ENCODE data around the gene WTIP. TPM values are rescaled to one million over a fixed set of nuclear protein-coding genes. Genes with fewer than 3 reads are reported as not detected.

The WTIP gene
- total and polyA plus RNA-seq, 5 donors = 8.2 to 20.1 (median 17.2) TPM

GRCh38 chr19:34534206-34534605 lies 52.6 kb downstream of the WTIP start:
- DNase-seq (no peak), ATAC-seq (no peak)
- H3K4me3 ChIP-seq (ENCODE audit: low read length) = no peak overlapping the region
- H3K27me3 ChIP-seq (ENCODE audit: control insufficient read depth, insufficient read depth) = no peaks in the 10 kb centered on the region
- H3K27ac ChIP-seq (ENCODE audit: low read length) = no peak overlapping the region
- no peaks in the 10 kb centered on the region for H3K4me1 ChIP-seq (ENCODE audit: control insufficient read depth, insufficient read depth, low read length)
- H3K9me3 ChIP-seq (ENCODE audit: control insufficient read depth, low read length) = no peaks in the 10 kb centered on the region
- intact Hi-C loops (cut with DNase I) = no loop called here

GRCh38 chr19:34539396-34539795 lies 57.8 kb downstream of the WTIP start:
- Histone ChIP-seq H3K4me1 (ENCODE audit: control insufficient read depth, insufficient read depth, low read length) (no peaks in the 10 kb centered on the region), H3K4me3 (ENCODE audit: low read length) (no peak overlapping the region), H3K27me3 (ENCODE audit: control insufficient read depth, insufficient read depth) (no peaks in the 10 kb centered on the region), H3K9me3 (ENCODE audit: control insufficient read depth, low read length) (no peaks in the 10 kb centered on the region), H3K27ac (ENCODE audit: low read length) (no peak overlapping the region)
- intact Hi-C loops (cut with DNase I) = loop anchor here in 1 of 4 donors (5.0 kb wide), 1 partner anchor 208 kb away; no protein-coding TSS in a partner anchor
- ATAC-seq = no peak
- DNase-seq = no peak
- WGBS = 64% methylated on average over 2 of the region's 2 CpGs

- WGBS = 67% methylated on average over 3 of the region's 3 CpGs
- intact Hi-C loops (cut with DNase I) = no loop called here
- H3K27me3 ChIP-seq (ENCODE audit: control insufficient read depth, insufficient read depth) = no peaks in the 10 kb centered on the region
- H3K4me1 ChIP-seq (ENCODE audit: control insufficient read depth, insufficient read depth, low read length) = no peaks in the 10 kb centered on the region
- ATAC-seq (no peak), DNase-seq (no peak)
- H3K9me3 ChIP-seq (ENCODE audit: control insufficient read depth, low read length) = no peaks in the 10 kb centered on the region
- no peak overlapping the region for H3K4me3 ChIP-seq (ENCODE audit: low read length)
- no peak overlapping the region for H3K27ac ChIP-seq (ENCODE audit: low read length)
Measured at GRCh38 chr19:34540811-34541557, 59.4 kb downstream of the WTIP start.

- no peaks in the 10 kb centered on the region for H3K9me3 ChIP-seq (ENCODE audit: control insufficient read depth, low read length)
- H3K4me1 ChIP-seq (ENCODE audit: control insufficient read depth, insufficient read depth, low read length) = no peaks in the 10 kb centered on the region
- DNase-seq (no peak), ATAC-seq (no peak)
- 68% methylated on average over 2 of the region's 2 CpGs for WGBS
- intact Hi-C loops (cut with DNase I) = loop anchor here in 2 of 4 donors (10.0 kb wide), 2 partner anchors 115 to 165 kb away; no protein-coding TSS in a partner anchor
- H3K27ac ChIP-seq (ENCODE audit: low read length) = no peak overlapping the region
- H3K27me3 ChIP-seq (ENCODE audit: control insufficient read depth, insufficient read depth) = no peaks in the 10 kb centered on the region
- no peak overlapping the region for H3K4me3 ChIP-seq (ENCODE audit: low read length)
Measured at GRCh38 chr19:34549833-34550232, 68.3 kb downstream of the WTIP start.

- no peaks in the 10 kb centered on the region for H3K27me3 ChIP-seq (ENCODE audit: control insufficient read depth, insufficient read depth)
- no peaks in the 10 kb centered on the region for H3K9me3 ChIP-seq (ENCODE audit: control insufficient read depth, low read length)
- H3K4me1 ChIP-seq (ENCODE audit: control insufficient read depth, insufficient read depth, low read length) = peaks cover 1% of the 10 kb centered on the region
- intact Hi-C loops (cut with DNase I) = loop anchor here in 2 of 4 donors (10.0 kb wide), 2 partner anchors 109 to 159 kb away; no protein-coding TSS in a partner anchor
- no peak overlapping the region for H3K4me3 ChIP-seq (ENCODE audit: low read length)
- ATAC-seq = no peak
- WGBS = 72% methylated on average over 6 of the region's 6 CpGs
- H3K27ac ChIP-seq (ENCODE audit: low read length) = no peak overlapping the region
- no peak for DNase-seq
Measured at GRCh38 chr19:34555447-34555846, 73.9 kb downstream of the WTIP start.

- H3K27me3 ChIP-seq (ENCODE audit: control insufficient read depth, insufficient read depth) = no peaks in the 10 kb centered on the region
- intact Hi-C loops (cut with DNase I) = loop anchor here in 2 of 4 donors (10.0 kb wide), 2 partner anchors 108 to 158 kb away; no protein-coding TSS in a partner anchor
- ATAC-seq (peak; percentile 76 to 77), DNase-seq (peak; percentile 52 to 76 (median 70))
- WGBS = under 1% methylated on average over 3 of the region's 3 CpGs
- no peak overlapping the region for H3K4me3 ChIP-seq (ENCODE audit: low read length)
- no peak overlapping the region for H3K27ac ChIP-seq (ENCODE audit: low read length)
- H3K4me1 ChIP-seq (ENCODE audit: control insufficient read depth, insufficient read depth, low read length) = peaks cover 1% of the 10 kb centered on the region
- no peaks in the 10 kb centered on the region for H3K9me3 ChIP-seq (ENCODE audit: control insufficient read depth, low read length)
Measured at GRCh38 chr19:34556488-34556887, 74.9 kb downstream of the WTIP start.

- H3K27ac ChIP-seq (ENCODE audit: low read length) = no peak overlapping the region
- no peaks in the 10 kb centered on the region for H3K27me3 ChIP-seq (ENCODE audit: control insufficient read depth, insufficient read depth)
- DNase-seq (peak in 1 of 3 donors; percentile 62), ATAC-seq (peak; percentile 38 to 39)
- 70% methylated on average over 12 of the region's 12 CpGs for WGBS
- no peaks in the 10 kb centered on the region for H3K9me3 ChIP-seq (ENCODE audit: control insufficient read depth, low read length)
- intact Hi-C loops (cut with DNase I) = loop anchor here in 2 of 4 donors (10.0 kb wide), 2 partner anchors 106 to 156 kb away; no protein-coding TSS in a partner anchor
- no peak overlapping the region for H3K4me3 ChIP-seq (ENCODE audit: low read length)
- H3K4me1 ChIP-seq (ENCODE audit: control insufficient read depth, insufficient read depth, low read length) = peaks cover 1% of the 10 kb centered on the region
Measured at GRCh38 chr19:34559045-34559444, 77.5 kb downstream of the WTIP start.

- DNase-seq (no peak), ATAC-seq (peak; percentile 51 to 54)
- intact Hi-C loops (cut with DNase I) = no loop called here
- no peak overlapping the region for H3K27ac ChIP-seq (ENCODE audit: low read length)
- H3K9me3 ChIP-seq (ENCODE audit: control insufficient read depth, low read length) = no peaks in the 10 kb centered on the region
- 29% methylated on average over 6 of the region's 6 CpGs for WGBS
- H3K4me1 ChIP-seq (ENCODE audit: control insufficient read depth, insufficient read depth, low read length) = peaks cover 1% of the 10 kb centered on the region
- H3K4me3 ChIP-seq (ENCODE audit: low read length) = no peak overlapping the region
- no peaks in the 10 kb centered on the region for H3K27me3 ChIP-seq (ENCODE audit: control insufficient read depth, insufficient read depth)
Measured at GRCh38 chr19:34560229-34560628, 78.7 kb downstream of the WTIP start.

Other genes with a start within 250 kb of the WTIP start
- gene GARRE1, start 227.2 kb upstream of the WTIP start, total RNA-seq = 10 to 100 TPM; 21.1 to 22.7 (median 22.2) TPM
- 10.6 TPM for gene GARRE1, start 227.2 kb upstream of the WTIP start, polyA plus RNA-seq
- 100 to 1,000 TPM; 362 to 456 (median 404) TPM for gene GPI, start 116.6 kb upstream of the WTIP start, total RNA-seq
- 285 TPM for gene GPI, start 116.6 kb upstream of the WTIP start, polyA plus RNA-seq
- 10 to 100 TPM in 1 of 4 donors, 1 to 10 TPM in 3; 8.0 to 12.8 (median 9.5) TPM for gene PDCD2L, start 77.4 kb upstream of the WTIP start, total RNA-seq
- 9.2 TPM for gene PDCD2L, start 77.4 kb upstream of the WTIP start, polyA plus RNA-seq
- gene UBA2, start 53.4 kb upstream of the WTIP start, total RNA-seq = 10 to 100 TPM; 40.0 to 50.0 (median 45.5) TPM
- 39.9 TPM for gene UBA2, start 53.4 kb upstream of the WTIP start, polyA plus RNA-seq
- under 1 TPM; 0.37 to 0.72 (median 0.55) TPM for gene SCGB2B2, start 195.4 kb downstream of the WTIP start, total RNA-seq
- gene SCGB2B2, start 195.4 kb downstream of the WTIP start, polyA plus RNA-seq = 0.68 TPM
- gene ZNF302, start 195.9 kb downstream of the WTIP start, total RNA-seq = 10 to 100 TPM; 30.2 to 47.3 (median 41.3) TPM
- gene ZNF302, start 195.9 kb downstream of the WTIP start, polyA plus RNA-seq = 25.1 TPM

Measured in right cardiac atrium (tissue), 5 donors.